Renal cortex interstitium (tissue), 15 donors: Measurements from ENCODE around the gene EEF2K. TPM values are rescaled to one million over a fixed set of nuclear protein-coding genes. Genes with fewer than 3 reads are reported as not detected.
"Not testable (repeated sequence)": the region's sequence is repeated elsewhere in the genome, so short reads cannot be mapped to it uniquely, and the experiment has no call there.

Source experiments
- DNase-seq, 11 donors: peaks; one replicate each; pipeline ENCODE4 v3.0.0-alpha.2; 2013; ENCODE audit warnings: low read depth in 9 of 11, low spot score in 4 of 11; ENCODE audit errors: extremely low read depth in 1 of 11
- long read RNA-seq, 16 experiments: transcript quantifications; one replicate each; lab custom pipeline, GENCODE V29; 2026
- polyA plus RNA-seq, 3 donors: library from polyadenylated mRNA; unstranded; fragments of 120-200 nt; gene quantifications; one replicate each; pipeline ENCODE4 v1.2.1, GENCODE V29; 2013; ENCODE audit not compliant: insufficient read length in 3 of 3

EEF2K gene
- 10 to 100 TPM; 12.6 to 18.0 (median 12.7) TPM for polyA plus RNA-seq
- long read RNA-seq, donor 1: 0 reads
- long read RNA-seq, donor 2: 0 reads
- long read RNA-seq, donor 3: 0 reads
- long read RNA-seq, donor 4, full-length matches to known transcripts: 1 of 1 reads
- long read RNA-seq, donor 4, partial matches to known transcripts: 0 of 1 reads
- long read RNA-seq, donor 4, other reads (novel, unspliced or antisense): 0 of 1 reads
- long read RNA-seq, donor 5: 0 reads
- long read RNA-seq, donor 6: 0 reads
- long read RNA-seq, donor 7, full-length matches to known transcripts: 1 of 1 reads
- long read RNA-seq, donor 7, partial matches to known transcripts: 0 of 1 reads
- long read RNA-seq, donor 7, other reads (novel, unspliced or antisense): 0 of 1 reads
- long read RNA-seq, donor 8: 0 reads
- long read RNA-seq, donor 9, full-length matches to known transcripts: 1 of 1 reads
- long read RNA-seq, donor 9, partial matches to known transcripts: 0 of 1 reads
- long read RNA-seq, donor 9, other reads (novel, unspliced or antisense): 0 of 1 reads
- long read RNA-seq, donor 10: 0 reads
- long read RNA-seq, donor 11, full-length matches to known transcripts: 1 of 1 reads
- long read RNA-seq, donor 11, partial matches to known transcripts: 0 of 1 reads
- long read RNA-seq, donor 11, other reads (novel, unspliced or antisense): 0 of 1 reads
- long read RNA-seq, donor 12: 0 reads
- long read RNA-seq, donor 13: 0 reads
- long read RNA-seq, donor 14: 0 reads
- long read RNA-seq, donor 15, full-length matches to known transcripts: 2 of 2 reads
- long read RNA-seq, donor 15, partial matches to known transcripts: 0 of 2 reads
- long read RNA-seq, donor 15, other reads (novel, unspliced or antisense): 0 of 2 reads
- long read RNA-seq, donor 16, full-length matches to known transcripts: 2 of 11 reads
- long read RNA-seq, donor 16, partial matches to known transcripts: 9 of 11 reads
- long read RNA-seq, donor 16, other reads (novel, unspliced or antisense): 0 of 11 reads

- DNase-seq: peak in 10 of 11 donors; percentile 84 to 93 (median 90)
Observed at GRCh38 chr16:22206013-22206841, at the start of gene EEF2K. TSS of gene EEF2K (plus strand) at chr16:22206278. CDS start at chr16:22225730, 19,452 bp downstream.

GRCh38 chr16:22161401-22161800 is 44.7 kb upstream of the EEF2K start:
- DNase-seq: no peak

GRCh38 chr16:22161999-22162655 is 44.0 kb upstream of the EEF2K start, which contains the start of gene SDR42E2:
TSS of gene SDR42E2 (plus strand) at chr16:22162506. CDS start at chr16:22165583, 3,077 bp downstream.
- peak in 5 of 11 donors; percentile 8 to 28 (median 16) for DNase-seq

- no peak for DNase-seq
Observed at GRCh38 chr16:22162656-22163009, 43.4 kb upstream of the EEF2K start.

- DNase-seq: no peak
Observed at GRCh38 chr16:22163806-22164205, 42.3 kb upstream of the EEF2K start.

GRCh38 chr16:22164482-22164881 is 41.6 kb upstream of the EEF2K start:
- no peak for DNase-seq

GRCh38 chr16:22165508-22166285 is 40.4 kb upstream of the EEF2K start:
- no peak for DNase-seq

GRCh38 chr16:22171953-22172352 is 34.1 kb upstream of the EEF2K start:
- DNase-seq: no peak

- not testable (repeated sequence) for DNase-seq
Observed at GRCh38 chr16:22172642-22173041, 33.4 kb upstream of the EEF2K start.

GRCh38 chr16:22174642-22175041 is 31.4 kb upstream of the EEF2K start:
- DNase-seq: no peak

- DNase-seq: no peak
Observed at GRCh38 chr16:22177968-22178930, 27.8 kb upstream of the EEF2K start.

GRCh38 chr16:22181426-22181825 is 24.7 kb upstream of the EEF2K start:
- no peak for DNase-seq

GRCh38 chr16:22181843-22182242 is 24.2 kb upstream of the EEF2K start:
- DNase-seq: no peak

- DNase-seq: no peak
Observed at GRCh38 chr16:22183335-22183734, 22.7 kb upstream of the EEF2K start.

GRCh38 chr16:22183901-22184614 is 22.0 kb upstream of the EEF2K start:
- DNase-seq: no peak

GRCh38 chr16:22184615-22184968 is 21.5 kb upstream of the EEF2K start:
- no peak for DNase-seq
